HG03520 (cell line): ENCODE results near the gene ERMARD.

Experiments used
- ATAC-seq: cut with Tn5 transposase; IDR thresholded peaks from one replicate; pipeline ENCODE4 v1.9.1; 2021; ENCODE audit warnings: mild to moderate bottlenecking, moderate library complexity; ENCODE audit not compliant: unreplicated experiment

Gene ERMARD

GRCh38 chr6:169783401-169783800 lies 32.0 kb downstream of the ERMARD start:
- ATAC-seq: no peak

GRCh38 chr6:169783971-169784820 lies 32.8 kb downstream of the ERMARD start:
- no peak for ATAC-seq

- ATAC-seq: no peak
Measured at GRCh38 chr6:169784821-169785340, 33.5 kb downstream of the ERMARD start.

DNA sequence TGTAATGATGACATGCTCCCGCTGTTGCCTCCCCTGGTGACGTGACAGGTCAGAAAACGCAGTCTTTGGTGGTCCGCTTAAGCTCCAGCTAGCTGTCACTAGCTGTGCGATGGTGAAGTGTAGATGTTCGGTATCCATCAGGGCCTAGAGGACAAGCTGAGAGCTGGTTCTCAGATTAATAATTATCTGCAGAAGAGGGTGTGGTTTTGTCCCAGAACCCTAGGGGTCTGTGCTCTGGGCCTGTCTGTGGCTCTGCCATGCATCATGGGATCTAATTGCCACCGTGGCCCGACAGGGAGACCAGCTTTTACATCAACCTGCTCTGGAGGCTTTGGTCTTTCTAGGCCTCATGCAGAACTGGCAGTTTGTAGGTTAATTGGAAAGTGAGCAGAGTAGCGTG lies 34.1 kb downstream of the ERMARD start:
- ATAC-seq: no peak

GRCh38 chr6:169786349-169786748 lies 34.9 kb downstream of the ERMARD start:
- ATAC-seq: no peak

- ATAC-seq: no peak
Measured at GRCh38 chr6:169787797-169788196, 36.4 kb downstream of the ERMARD start.

GRCh38 chr6:169788809-169789145 lies 37.4 kb downstream of the ERMARD start:
- ATAC-seq: no peak

DNA sequence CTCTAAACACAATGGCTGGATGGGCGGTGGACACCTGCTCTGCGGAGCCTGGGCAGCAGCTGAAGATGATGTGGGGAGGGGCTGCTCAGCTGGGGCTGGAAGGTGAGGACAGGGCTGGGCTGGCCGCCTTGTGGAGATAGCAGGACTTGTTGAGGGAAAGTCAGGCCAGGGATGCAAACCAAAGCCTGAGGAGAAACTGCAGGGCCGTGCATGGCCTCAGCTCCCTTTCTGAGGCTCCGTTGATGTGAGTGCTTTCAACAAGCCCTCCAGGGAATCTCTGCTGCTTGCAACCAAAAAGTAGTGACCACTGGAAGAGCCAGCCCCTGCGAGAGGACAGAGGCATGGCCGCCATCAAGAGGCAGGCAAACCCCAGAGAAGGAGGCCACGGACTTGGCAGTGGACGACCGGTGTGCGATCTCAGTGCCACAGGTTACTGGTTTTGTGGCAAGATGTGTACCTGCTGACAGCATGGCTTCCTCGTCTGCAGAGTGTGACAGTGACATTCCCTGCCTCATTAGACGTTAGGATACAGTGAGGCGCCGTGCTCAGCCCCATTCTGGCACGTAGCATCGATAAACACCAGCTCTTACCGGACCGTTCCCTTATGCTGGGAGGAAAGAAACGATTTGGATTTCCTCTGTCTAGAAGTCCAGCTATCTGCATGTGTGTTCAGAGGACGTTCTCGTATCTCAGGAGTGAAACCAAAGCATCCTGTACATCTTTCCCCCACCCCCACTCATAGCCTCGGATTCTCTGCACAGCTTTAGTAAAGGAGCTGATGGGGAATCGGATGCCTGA lies 37.9 kb downstream of the ERMARD start:
- ATAC-seq: no peak

- peak; percentile 91 for ATAC-seq
Measured at GRCh38 chr6:169789944-169790927, 38.8 kb downstream of the ERMARD start.

DNA sequence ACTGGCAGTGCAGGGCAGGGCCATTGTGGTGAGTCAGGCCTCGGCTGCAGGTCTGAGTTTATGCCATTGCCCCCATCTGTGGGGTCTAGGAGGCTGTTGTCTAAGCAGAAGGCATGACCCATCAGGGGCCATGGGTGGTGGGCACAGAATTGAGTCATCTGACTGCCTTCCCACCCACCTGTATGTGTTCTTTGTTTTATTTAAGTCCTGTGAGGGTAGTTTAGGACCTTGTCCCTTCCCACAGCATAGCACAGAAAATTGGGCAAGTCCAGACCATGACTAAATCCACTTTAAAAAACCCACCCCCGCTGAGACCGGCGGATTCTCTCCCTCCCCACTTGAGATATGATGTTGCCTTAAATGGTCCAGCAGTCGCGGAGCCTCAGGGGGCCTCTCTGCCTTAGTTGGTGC lies 40.3 kb downstream of the ERMARD start:
- ATAC-seq: no peak

- no peak for ATAC-seq
Measured at GRCh38 chr6:169792306-169793015, 41.0 kb downstream of the ERMARD start.

- ATAC-seq: no peak
Measured at GRCh38 chr6:169793408-169793807, 42.0 kb downstream of the ERMARD start.

- ATAC-seq: no peak
Measured at GRCh38 chr6:169794317-169795055, 43.1 kb downstream of the ERMARD start.

DNA sequence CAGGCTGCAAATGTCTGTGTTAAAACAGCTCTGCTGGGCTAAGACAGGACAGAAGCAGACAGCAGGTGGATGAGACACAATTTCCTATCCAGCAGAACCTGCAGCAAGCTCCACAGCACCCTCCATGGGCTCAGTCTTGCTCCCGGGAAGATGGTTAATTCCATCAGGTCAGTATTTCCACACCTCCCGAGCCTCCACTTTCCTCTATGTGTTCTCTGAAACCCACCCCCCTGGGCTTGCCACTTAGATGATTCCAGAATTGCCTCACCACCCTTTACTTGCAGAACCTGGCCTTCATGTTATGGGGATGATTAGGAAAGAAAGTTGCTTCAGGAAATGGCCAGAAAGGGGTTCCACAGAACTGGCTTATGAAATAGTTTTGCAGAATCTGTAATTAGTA lies 43.8 kb downstream of the ERMARD start:
- no peak for ATAC-seq

- ATAC-seq: no peak
Measured at GRCh38 chr6:169798764-169799473, 47.5 kb downstream of the ERMARD start.

- ATAC-seq: no peak
Measured at GRCh38 chr6:169799474-169799926, 48.1 kb downstream of the ERMARD start.

DNA sequence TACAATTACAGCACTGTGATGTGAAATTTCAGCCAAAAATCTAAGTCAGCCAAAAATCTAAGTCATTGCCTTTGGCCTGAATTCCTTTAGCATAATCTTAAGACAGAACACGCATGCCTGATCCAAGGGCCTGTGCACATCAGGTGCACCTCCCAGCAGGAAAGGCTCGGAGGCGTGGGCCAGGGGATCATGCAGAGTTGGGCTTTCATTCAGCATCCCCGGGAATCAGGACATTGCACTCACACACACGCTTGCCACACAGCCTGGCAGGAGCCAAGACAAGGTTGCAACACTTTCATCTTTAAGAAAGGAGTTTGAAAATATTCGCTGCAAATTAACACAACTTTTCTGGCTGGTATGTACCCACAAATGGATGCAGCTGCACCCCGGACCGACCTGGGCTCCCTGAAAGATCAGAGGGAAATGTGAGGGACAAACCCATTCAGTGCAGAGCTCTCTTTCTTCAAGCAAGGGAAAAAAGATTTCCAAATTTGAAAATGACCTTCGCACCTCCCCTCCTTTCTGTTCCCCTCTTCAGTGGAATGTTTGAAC lies 48.8 kb downstream of the ERMARD start:
- no peak for ATAC-seq

GRCh38 chr6:169800668-169801395 lies 49.4 kb downstream of the ERMARD start:
- no peak for ATAC-seq
